Right kidney (tissue), 1 donor: ENCODE results near the gene EIF3A.
A peak's percentile ranks its signal among the peaks of the same experiment; 100 is the strongest.
"Not testable (repeated sequence)": the region's sequence is repeated elsewhere in the genome, so short reads cannot be mapped to it uniquely, and the experiment has no call there.

ENCODE experiments used
- DNase-seq: peaks from one replicate; pipeline ENCODE4 v3.0.0-alpha.2; 2016

Gene EIF3A

DNA sequence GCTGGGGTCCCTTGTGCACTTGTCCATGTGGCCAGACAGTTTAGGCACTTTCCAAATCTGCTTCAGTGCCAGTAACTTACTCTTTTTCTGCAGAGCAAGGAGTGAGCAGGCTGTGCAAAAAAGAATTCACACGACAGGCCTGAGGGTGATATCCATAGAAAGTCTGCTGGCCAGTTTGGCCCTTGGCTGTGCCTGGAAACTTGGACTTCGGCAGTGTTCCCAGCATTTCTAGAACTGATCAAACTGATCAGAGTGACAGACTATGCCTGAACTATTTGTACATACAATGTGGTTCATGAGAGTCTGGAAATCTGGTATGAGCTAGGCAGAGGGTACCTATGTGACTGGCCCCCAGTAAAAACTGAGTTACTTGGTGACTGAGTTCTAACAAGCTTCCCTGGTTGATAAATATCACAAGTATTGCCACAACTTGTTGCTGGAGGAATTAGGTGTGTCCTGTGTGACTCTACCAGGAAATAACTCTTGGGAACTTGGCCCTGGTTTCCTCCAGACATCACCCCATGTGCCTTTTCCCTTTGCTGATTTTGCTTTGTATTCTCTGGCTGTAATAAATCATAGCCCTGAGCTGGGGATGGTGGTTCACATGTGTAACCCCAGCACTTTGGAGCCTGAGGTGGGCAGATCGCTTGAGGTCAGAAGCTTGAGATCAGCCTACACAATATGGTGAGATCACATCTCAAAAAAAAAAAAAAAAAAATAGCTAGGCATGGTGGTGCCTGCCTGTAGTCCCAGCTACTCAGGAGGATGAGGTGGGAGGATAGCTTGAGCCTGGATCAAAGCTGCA lies 20.0 kb upstream of the EIF3A start:
- no peak for DNase-seq

- DNase-seq, result no peak
Measured at GRCh38 chr10:119098576-119098975, 18.0 kb upstream of the EIF3A start.

DNA sequence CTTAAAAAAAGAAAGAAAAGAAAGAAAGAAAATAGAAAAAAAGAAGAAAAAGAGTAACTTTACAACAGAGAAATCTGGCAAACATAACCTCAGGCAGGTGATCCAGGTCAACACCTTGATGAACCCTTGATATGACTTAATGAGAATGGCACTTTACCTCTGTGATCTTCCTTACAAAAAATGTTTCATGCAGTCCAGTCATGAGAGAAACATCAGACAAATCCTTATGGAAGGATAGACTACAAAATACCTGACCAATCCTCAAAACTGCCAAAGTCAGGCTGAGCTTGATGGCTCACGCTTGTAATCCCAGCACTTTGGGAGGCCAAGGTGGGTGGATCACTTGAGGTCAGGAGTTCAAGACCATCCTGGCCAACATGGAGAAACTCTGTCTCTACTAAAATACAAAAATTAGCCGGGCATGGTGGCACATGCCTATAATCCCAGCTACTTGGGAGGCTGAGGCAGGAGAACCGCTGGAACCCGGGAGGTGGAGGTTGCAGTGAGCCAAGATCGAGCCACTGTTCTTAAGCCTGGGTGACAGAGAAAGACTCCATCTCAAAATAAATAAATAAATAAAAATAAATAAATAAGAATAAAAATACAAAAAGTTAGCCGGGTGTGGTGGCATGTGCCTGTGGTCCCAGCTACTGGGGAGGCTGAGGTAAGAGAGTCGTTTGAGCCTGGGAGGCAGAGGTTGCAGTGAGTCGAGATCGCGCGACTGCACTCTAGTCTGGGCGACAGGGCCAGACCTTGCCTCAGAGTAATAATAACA lies 16.2 kb upstream of the EIF3A start:
- DNase-seq, result not testable (repeated sequence)

DNA sequence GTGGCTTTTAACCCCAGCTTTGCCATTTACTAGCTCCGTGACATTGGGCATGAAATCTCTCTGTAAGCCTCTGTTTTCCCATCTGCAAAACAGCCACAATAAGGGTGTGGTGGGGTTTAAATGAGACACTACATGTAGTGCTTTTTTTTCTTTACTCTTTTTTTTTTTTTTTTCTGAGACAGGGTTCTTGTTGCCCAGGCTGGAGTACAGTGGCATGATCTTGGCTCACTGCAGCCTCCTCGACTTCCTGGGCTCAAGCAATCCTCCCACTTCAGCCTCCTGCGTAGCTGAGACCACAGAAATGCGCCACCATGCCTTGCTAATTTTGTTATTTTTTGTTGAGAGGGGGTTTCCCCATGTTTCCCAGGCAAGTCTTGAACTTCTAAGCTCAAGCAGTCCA lies 15.0 kb upstream of the EIF3A start:
- DNase-seq, result no peak

DNA sequence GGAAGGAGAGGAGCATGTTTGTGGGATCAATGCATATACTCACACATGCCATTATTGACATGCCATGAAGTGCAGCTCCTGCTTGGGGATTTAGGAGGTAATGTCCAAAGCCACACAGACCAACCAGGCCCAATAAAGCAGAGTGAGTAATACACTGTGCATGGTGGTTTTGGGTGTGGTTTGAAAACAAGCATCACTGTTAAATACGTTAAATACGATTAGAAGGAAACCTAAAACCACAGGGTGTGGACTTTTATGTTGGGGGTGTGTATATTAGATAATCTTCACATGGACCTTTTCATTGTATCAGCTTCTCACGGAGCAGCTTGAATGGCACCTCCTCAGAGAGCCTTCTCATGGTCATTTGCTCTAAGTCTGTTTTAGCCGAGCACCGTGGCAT lies 10.4 kb upstream of the EIF3A start:
- no peak for DNase-seq

DNA sequence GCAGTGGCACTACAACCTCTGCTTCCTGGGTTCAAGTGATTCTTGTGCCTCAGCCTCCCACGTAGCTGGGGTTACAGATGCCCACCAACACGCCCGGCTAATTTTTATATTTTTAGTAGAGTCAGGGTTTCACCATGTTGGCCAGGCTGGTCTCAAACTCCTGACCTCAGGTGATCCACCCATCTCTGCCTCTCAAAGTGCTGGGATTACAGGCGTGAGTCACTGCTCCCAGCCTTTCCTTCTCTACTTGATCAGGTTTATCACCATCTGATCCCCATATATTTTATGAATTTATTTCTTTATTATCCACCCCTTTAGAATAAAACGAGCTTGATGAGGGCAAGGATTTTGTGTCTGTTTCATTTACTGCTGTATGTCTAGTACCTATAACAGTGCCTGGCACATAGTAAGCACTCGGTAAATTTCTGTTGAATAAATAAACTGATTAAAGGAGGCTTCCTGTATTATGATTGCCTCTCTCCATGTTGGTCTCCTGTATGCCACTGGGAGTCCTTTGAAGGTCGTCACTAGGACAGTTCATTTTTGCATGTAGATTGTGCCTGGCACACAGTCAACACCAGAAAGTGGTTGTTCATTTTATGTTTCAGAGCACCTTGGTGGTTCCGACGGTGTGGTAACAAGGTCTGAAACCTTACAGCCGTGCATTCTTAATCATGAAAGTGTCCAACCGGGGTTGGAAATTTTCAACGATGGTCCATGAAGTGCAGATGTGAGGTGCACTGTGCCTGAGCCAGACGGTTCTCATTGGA lies 9.6 kb upstream of the EIF3A start:
- no peak for DNase-seq

DNA sequence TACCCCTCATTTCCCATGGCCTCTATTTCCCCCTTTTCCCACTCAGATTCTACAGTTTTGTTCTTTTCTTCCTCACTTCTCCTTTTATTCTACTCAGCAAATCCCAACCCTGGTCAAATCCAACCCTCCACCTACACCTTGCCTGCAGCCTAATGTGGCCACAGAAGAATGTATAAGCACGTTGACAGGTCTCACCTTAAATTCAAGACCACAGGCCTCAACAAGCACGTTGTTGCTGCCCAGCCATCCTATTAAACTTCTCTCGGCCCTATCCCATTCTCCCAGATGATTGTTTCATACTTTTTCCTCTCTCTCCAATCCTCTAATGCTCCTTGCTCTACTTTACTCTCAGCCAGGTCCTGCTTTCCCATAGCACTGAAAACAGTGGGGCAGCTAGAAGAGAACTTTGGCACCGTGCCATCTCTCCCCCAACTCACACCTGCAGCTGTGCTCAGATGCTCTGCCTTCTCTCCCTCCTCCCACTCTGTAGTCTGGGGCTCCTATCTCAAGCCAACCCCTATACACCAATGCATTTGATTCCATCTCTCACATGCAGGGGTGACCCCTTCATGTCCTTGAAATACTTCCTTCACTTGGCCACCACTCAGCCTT lies 6.8 kb upstream of the EIF3A start:
- no peak for DNase-seq

DNA sequence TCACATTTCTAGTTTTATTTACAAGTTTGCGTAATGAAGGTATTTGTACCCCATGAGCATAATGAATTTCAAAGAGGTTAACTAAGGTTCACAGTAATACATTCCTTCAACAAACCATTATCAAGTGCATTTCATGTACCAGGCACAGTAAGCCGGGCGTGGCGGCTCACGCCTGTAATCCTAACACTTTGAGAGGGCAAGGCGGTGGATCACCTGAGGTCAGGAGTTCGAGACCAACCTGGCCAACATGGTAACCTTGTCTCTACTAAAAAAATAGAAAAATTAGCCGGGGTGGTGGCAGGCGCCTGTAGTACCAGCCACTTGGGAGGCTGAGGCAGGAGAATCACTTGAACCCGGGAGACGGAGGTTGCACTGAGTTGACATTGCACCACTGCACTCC lies 4.3 kb upstream of the EIF3A start:
- DNase-seq, result no peak

DNA sequence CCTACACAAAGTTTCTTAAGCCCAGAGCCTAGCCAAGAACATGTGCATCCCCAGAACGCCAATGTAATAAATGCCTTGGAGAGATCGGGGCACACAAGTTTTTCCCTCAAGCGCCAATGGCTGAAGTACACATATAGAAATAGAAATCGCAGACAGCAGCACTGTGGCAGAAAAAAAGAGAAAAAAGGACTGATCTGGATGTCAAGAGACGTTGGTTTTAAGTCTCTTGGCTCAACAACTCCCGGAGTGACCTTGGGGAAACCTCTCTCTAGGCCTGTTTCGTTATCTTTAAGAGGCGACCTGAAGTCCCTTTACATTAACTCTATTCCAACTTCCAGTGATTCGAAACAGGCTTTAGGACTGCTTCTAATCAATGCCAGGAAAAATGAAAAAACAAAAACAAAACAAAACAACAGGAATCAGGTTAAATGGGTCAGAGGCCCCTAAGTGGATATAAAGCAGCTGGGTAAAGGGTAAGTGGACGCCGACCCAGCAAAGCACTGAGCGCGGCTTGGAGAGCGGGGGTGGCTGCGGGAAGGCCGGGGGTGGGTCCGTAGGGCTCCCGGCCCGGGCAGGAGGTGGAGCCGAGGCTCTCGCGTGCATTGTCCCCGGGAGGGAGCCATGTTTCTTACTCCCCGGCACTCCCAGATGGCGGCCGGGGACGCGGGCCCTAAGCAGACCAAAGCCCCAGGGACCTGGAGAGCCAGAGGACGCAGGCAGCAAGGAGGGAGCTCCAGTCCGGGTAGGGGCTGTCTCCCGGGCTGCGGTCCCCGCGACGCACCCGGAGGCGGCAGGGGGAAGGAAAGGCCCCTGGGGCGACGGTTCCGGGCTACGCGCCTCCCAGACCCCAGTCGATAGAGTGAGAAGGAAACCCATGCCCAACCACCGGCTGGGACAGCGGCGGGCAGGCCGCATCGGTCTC lies 757 bp downstream of the EIF3A start:
- DNase-seq, result peak; percentile 95

DNA sequence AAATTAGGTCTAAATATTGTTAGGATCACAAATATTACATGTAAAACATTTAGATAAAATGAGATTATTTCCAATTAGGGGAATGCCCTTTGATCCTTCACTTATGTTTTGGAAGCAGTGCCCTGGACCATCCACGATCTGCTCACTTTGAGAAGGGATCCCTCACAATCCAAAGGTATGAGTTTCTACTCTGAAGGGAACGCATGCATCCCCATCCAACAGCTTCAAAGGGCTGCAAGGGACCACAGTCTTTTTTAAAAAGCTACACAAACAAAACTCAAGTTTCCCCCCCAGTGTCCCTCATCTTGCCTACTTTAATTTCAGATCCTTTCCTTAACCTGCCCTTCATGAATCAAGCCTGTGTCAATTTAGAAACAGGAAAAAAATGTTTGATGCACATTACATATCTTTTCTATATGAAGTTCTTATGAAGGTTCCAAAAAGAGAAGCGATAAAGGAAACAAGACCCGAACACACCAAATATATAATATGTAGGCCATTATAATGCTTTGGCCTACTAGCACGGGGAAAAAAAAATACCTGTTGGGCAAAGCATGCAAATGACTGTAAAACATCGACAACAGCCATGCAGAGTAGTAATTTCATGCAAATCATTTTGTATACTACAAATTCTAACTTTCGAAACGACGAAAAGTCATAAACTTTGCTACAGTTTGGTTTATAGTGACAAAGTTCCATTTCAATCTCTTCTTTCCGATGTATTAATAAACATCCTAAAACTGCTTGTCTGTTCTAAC lies 2.0 kb downstream of the EIF3A start:
- DNase-seq, result no peak

DNA sequence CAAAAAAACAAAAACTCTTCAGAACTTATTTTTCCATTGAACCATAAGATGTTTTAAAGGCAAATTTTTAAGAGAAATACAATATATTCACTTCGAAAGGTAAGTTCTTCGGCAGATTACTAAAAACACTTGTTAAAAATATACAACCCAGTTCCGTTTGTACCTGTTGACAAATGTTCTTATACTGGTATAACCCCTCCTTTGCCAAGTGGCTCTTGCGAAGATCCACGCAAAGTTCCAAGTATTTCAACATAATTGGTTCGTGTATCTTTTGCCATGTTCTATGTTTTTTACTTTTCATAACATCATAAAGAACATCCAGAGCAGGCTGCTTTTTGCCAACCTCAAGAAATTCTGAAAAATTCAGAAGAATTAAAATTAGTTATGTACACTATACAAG lies 7.0 kb downstream of the EIF3A start:
- no peak for DNase-seq

GRCh38 chr10:119070395-119071165 lies 10.0 kb downstream of the EIF3A start:
- no peak for DNase-seq

DNA sequence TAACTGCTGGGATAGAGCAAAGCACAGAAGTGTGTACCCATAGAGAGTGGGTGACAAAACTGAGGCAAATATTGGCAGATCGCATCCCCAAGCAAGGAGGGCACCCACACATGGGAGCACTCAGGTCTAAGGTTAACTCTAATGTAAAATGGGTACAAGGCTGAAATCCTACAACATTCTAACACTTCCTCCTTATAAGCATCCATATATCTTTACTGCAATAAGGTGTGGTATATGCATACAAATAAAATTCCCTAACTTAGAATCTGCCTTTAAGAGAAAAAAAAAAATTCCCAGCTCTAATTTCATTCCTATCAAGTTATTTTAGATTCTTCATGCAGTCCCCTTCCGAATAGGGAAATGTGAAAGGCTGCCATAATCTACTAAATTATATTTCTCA lies 18.7 kb downstream of the EIF3A start:
- DNase-seq, result no peak

GRCh38 chr10:119061352-119061751 lies 19.3 kb downstream of the EIF3A start:
- no peak for DNase-seq

DNA sequence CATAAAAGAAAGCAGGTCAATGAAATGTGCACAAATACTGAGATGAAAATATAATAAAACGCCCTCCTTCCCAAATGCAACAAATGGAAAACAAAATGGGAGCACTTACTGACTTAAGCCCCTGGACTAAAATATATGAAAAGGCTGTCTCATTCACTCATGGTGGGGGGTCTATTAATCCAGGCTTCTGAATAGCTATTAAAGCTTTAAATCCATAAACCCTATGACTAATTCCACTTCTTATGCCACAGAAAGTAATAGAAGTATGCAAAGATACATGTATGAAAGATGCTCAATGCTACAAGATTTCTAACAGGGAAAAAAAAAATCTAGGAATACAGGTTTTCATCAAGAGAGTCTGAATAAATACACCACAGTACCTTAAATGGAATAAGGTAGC lies 20.5 kb downstream of the EIF3A start:
- DNase-seq, result no peak

- no peak for DNase-seq
Measured at GRCh38 chr10:119059557-119059956, 21.1 kb downstream of the EIF3A start.

GRCh38 chr10:119058010-119058409 lies 22.6 kb downstream of the EIF3A start:
- no peak for DNase-seq

GRCh38 chr10:119055472-119055871 lies 25.1 kb downstream of the EIF3A start:
- no peak for DNase-seq

GRCh38 chr10:119051775-119052174 lies 28.8 kb downstream of the EIF3A start:
- no peak for DNase-seq

DNA sequence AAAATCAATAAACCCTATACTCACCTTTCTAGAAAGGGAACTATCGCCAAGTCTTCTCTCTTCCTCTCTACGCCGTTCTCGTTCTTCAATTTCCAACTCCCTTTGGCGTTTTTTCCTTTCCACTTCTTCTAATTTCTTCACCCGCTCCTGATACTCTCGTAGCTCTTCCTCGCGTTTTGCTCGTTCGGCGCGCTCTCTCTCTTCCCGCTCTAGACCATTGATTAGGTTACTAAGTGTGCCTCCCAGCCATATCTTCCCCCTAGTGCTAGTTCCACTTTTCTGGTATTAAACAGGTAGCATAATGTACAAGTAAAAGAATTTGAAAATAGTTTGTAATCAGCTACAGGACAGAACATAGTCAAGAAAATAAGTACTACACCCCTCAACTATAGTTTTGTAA lies 30.8 kb downstream of the EIF3A start:
- DNase-seq, result no peak
